Stimulated activated CD4-positive, alpha-beta T cell treated with anti-CD3 and anti-CD28 coated beads, Interleukin-4, amount 100 ng/mL, for 48 hours (primary cell): Measurements from ENCODE around the gene ATP5MK.
"Not testable (repeated sequence)": the region's sequence is repeated elsewhere in the genome, so short reads cannot be mapped to it uniquely, and the experiment has no call there.

Experiments used
- DNase-seq, 2 donors: peaks; one replicate each; pipeline ENCODE4 v3.0.0-alpha.2; 2020; ENCODE audit warnings: low read depth in 2 of 2

The ATP5MK gene

GRCh38 chr10:103396789-103397087 is 463 bp upstream of the ATP5MK start:
- no peak for DNase-seq

- no peak for DNase-seq
These were observed 565 bp downstream of the ATP5MK start for GRCh38 chr10:103395754-103396066.

GRCh38 chr10:103394180-103394579 is 2.1 kb downstream of the ATP5MK start:
- DNase-seq: no peak

- no peak for DNase-seq
These were observed 13.5 kb downstream of the ATP5MK start for GRCh38 chr10:103382769-103383168.

- no peak for DNase-seq
These were observed 22.0 kb downstream of the ATP5MK start for GRCh38 chr10:103374263-103374662.

GRCh38 chr10:103373544-103373943 is 22.7 kb downstream of the ATP5MK start:
- DNase-seq: no peak

- DNase-seq: peak; percentile 80 to 88
These were observed 28.3 kb downstream of the ATP5MK start, which contains the start of gene TAF5 for GRCh38 chr10:103367782-103368518. TSS of gene TAF5 (plus strand) at chr10:103367976. CDS start at chr10:103367990, 14 bp downstream.

GRCh38 chr10:103367379-103367781 is 28.9 kb downstream of the ATP5MK start:
- DNase-seq: no peak

GRCh38 chr10:103360791-103361190 is 35.5 kb downstream of the ATP5MK start:
- not testable (repeated sequence) for DNase-seq

- not testable (repeated sequence) for DNase-seq
These were observed 36.8 kb downstream of the ATP5MK start for GRCh38 chr10:103359493-103359892.

- no peak for DNase-seq
These were observed 40.2 kb downstream of the ATP5MK start for GRCh38 chr10:103355906-103356599.

GRCh38 chr10:103354567-103354966 is 41.7 kb downstream of the ATP5MK start:
- DNase-seq: not testable (repeated sequence)

- no peak for DNase-seq
These were observed 43.0 kb downstream of the ATP5MK start for GRCh38 chr10:103353281-103353680.

- DNase-seq: peak; percentile 69 to 71
These were observed 45.6 kb downstream of the ATP5MK start, which contains the start of gene PCGF6 for GRCh38 chr10:103350517-103351260. TSS of gene PCGF6 (minus strand) at chr10:103351140. CDS start at chr10:103351066, 74 bp downstream.

- DNase-seq: no peak
These were observed 46.1 kb downstream of the ATP5MK start for GRCh38 chr10:103350175-103350516.
